T47D (cell line): ENCODE measurements around the gene PLBD1.

Source experiments
- DNase-seq, 2 experiments: peaks; one replicate each; pipeline versions ENCODE4 v3.0.0 to v3.0.0-alpha.2; 2011 to 2012; ENCODE audit warnings: low read depth in 1 of 2, low spot score in 1 of 2
- JUND ChIP-seq: IDR thresholded peaks from 2 replicates; pipeline ENCODE4 v1.6.1; 2012; ENCODE audit warnings: low read depth
- in situ Hi-C: cut with HindIII; loops from 2 replicates; pipeline ENCODE4 v1.10.0; 2016; ENCODE audit warnings: low sequenced_read_pairs, low pct_unique_long_range_greater_than_20kb

Gene PLBD1, protein sequence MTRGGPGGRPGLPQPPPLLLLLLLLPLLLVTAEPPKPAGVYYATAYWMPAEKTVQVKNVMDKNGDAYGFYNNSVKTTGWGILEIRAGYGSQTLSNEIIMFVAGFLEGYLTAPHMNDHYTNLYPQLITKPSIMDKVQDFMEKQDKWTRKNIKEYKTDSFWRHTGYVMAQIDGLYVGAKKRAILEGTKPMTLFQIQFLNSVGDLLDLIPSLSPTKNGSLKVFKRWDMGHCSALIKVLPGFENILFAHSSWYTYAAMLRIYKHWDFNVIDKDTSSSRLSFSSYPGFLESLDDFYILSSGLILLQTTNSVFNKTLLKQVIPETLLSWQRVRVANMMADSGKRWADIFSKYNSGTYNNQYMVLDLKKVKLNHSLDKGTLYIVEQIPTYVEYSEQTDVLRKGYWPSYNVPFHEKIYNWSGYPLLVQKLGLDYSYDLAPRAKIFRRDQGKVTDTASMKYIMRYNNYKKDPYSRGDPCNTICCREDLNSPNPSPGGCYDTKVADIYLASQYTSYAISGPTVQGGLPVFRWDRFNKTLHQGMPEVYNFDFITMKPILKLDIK

DNA sequence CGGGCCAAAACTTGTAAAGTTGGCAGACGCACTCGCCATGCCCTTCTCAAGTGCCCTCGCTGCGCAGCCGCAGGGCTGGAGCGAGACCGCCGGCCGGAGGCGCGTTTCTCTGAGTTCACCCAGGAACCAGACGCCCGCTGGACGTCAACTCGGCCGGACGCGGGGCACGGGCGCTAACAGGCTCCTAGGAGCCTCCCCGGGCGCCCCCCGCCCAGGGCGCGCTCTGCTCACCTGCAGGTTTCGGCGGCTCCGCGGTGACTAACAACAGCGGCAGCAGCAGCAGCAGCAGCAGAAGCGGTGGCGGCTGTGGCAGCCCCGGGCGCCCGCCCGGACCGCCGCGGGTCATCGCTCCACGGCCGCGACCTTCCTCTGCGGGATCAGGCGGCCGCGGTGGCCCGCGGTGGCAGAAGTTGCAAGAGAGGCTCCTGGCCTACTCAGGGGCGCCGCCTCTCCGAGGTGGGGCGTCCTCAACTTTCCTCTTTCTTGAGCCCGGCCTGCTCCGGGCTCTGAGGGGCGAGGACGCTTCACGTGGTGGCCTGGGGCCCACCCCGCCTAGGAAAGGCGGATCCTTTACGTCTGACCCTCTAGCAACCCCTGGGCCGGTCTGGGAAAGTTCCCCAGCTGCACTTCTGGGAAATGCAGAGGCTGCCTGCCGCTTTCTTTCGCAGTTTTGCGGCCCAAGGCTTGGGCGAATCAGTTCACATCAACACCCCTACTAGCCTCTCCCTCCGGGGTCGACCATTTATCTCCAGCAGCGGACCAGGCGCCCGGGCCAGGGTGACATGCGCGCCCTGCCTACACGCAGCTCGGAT is at the start of gene PLBD1:
Gene PLBD1, minus strand, starts transcription at position 533 of the 812 bp plus-strand sequence. Its CDS starts 187 bp downstream, at position 346.
- no peak for TF ChIP-seq JUND
- in situ Hi-C loops, result no loop called here
- DNase-seq, result peak in 1 of 2 experiments; percentile 37

DNA sequence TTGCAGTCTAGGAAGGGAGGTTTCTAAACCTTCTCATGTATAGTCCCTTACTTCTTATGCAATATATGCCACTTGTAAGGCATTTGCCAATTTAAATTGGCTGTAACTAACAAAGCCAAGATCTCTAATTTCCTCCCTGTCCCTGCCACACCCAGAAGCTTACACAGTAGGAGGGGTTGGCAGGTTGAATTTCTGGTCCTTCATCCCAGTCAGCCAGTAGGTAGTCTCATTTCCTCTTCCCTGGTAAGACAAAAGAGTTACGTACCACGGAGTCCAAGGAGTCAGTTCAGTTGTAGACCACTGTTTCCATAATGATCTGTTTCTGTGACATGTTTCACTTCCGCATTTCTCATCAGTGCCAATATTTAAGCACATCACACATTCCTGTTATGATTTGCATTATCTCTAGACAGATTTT is 47.0 kb upstream of the PLBD1 start:
- in situ Hi-C loops, result no loop called here
- no peak for DNase-seq
- TF ChIP-seq JUND, result no peak

DNA sequence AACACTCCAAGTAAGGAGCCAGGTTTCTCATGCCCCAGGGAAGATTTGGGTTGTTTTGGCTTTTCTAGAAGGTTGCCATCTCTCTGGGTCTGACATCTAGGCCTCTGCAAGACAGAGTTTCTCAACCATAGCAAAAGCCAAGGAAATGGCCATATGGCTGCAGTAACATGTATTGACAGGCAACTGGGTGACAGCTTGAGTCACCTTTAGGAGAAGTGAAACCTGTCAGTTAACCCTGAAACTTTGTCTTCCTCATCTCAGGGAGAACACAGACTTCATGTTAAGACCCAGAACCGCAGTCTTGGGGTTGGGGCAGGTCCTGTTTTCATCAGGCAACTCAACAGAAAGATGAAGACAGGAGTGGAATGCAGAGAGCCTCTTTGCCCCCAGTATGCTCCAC is 46.0 kb upstream of the PLBD1 start:
- in situ Hi-C loops, result no loop called here
- no peak for DNase-seq
- no peak for TF ChIP-seq JUND

GRCh38 chr12:14612898-14613445 is 45.3 kb upstream of the PLBD1 start:
- no peak for TF ChIP-seq JUND
- in situ Hi-C loops, result no loop called here
- DNase-seq, result no peak

DNA sequence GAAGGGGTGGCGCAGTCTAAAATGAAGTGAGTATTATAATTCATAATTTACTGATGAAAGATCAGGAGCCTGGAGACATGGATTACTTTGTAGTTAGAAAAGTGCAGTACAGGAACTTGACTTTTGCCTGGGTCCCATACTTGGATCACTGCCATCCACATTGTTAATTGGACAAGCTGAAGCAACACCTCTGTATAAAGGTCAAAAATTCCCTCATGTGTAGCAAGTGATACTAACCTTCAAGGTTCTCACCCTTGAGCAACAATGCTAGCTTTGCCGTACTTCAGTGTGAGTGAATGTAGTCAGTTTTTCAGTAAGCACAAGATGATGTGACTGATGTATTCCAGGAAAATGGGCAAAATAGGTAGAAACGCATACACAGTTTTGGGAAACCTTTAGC is 44.6 kb upstream of the PLBD1 start:
- TF ChIP-seq JUND, result no peak
- in situ Hi-C loops, result no loop called here
- no peak for DNase-seq

DNA sequence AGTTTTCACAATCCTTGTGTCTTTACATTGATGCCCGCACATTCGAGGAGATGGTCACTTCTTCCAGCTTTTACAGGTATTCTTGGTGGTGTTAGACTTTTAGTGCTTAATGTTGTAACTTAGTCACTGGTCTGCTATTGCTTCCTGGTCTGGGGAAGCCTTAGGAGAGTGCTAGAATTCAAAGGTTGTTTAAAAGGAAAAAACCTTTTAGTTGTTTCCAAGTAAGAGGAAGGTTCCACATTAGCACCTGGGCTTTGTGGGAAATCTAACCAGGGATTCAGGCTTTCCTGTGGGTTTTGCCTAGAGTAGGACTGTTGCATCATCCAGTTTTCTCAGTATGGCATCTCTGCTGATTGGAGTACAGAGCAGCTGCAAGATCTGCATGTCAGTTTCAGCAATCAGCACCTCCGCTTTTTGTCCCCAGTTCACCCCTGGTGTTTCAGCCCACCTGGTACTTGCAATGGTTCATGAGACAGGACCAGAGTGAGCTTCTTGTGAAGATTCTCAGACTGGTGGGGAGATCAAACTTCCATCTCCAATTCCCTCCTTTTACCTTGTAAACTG is 44.0 kb upstream of the PLBD1 start:
- TF ChIP-seq JUND, result no peak
- in situ Hi-C loops, result no loop called here
- no peak for DNase-seq

GRCh38 chr12:14607568-14607967 is 39.9 kb upstream of the PLBD1 start:
- TF ChIP-seq JUND, result no peak
- DNase-seq, result no peak
- in situ Hi-C loops, result no loop called here

- DNase-seq, result no peak
- TF ChIP-seq JUND, result no peak
- in situ Hi-C loops, result no loop called here
Observed at GRCh38 chr12:14605401-14605989, 37.8 kb upstream of the PLBD1 start.

GRCh38 chr12:14601692-14602478 is 34.2 kb upstream of the PLBD1 start:
- DNase-seq, result no peak
- no peak for TF ChIP-seq JUND
- in situ Hi-C loops, result no loop called here

GRCh38 chr12:14597480-14597879 is 29.8 kb upstream of the PLBD1 start:
- in situ Hi-C loops, result no loop called here
- DNase-seq, result no peak
- TF ChIP-seq JUND, result no peak

- no peak for TF ChIP-seq JUND
- in situ Hi-C loops, result no loop called here
- DNase-seq, result no peak
Observed at GRCh38 chr12:14591719-14592118, 24.0 kb upstream of the PLBD1 start.
